22Rv1 (cell line): ENCODE measurements around the gene ITPK1.

ENCODE experiments used
- ZFX ChIP-seq: fragments of 450-650 bp; IDR thresholded peaks from 2 replicates; pipeline ENCODE4 v1.6.1; 2017; ENCODE audit warnings: antibody characterized with exemption, borderline replicate concordance
- TF ChIP-seq, protein P1 (sequence below): fragments of 450-650 bp; IDR thresholded peaks from 2 replicates; pipeline ENCODE4 v1.5.1; 2017; ENCODE audit warnings: mild to moderate bottlenecking

GRCh38 chr14:92961567-92961855 is 154.2 kb downstream of the ITPK1 start:
- TF ChIP-seq, protein P1, sequence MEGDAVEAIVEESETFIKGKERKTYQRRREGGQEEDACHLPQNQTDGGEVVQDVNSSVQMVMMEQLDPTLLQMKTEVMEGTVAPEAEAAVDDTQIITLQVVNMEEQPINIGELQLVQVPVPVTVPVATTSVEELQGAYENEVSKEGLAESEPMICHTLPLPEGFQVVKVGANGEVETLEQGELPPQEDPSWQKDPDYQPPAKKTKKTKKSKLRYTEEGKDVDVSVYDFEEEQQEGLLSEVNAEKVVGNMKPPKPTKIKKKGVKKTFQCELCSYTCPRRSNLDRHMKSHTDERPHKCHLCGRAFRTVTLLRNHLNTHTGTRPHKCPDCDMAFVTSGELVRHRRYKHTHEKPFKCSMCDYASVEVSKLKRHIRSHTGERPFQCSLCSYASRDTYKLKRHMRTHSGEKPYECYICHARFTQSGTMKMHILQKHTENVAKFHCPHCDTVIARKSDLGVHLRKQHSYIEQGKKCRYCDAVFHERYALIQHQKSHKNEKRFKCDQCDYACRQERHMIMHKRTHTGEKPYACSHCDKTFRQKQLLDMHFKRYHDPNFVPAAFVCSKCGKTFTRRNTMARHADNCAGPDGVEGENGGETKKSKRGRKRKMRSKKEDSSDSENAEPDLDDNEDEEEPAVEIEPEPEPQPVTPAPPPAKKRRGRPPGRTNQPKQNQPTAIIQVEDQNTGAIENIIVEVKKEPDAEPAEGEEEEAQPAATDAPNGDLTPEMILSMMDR: no peak
- TF ChIP-seq ZFX: no peak
